ENCODE data around the gene MTMR12.

Gene MTMR12, protein sequence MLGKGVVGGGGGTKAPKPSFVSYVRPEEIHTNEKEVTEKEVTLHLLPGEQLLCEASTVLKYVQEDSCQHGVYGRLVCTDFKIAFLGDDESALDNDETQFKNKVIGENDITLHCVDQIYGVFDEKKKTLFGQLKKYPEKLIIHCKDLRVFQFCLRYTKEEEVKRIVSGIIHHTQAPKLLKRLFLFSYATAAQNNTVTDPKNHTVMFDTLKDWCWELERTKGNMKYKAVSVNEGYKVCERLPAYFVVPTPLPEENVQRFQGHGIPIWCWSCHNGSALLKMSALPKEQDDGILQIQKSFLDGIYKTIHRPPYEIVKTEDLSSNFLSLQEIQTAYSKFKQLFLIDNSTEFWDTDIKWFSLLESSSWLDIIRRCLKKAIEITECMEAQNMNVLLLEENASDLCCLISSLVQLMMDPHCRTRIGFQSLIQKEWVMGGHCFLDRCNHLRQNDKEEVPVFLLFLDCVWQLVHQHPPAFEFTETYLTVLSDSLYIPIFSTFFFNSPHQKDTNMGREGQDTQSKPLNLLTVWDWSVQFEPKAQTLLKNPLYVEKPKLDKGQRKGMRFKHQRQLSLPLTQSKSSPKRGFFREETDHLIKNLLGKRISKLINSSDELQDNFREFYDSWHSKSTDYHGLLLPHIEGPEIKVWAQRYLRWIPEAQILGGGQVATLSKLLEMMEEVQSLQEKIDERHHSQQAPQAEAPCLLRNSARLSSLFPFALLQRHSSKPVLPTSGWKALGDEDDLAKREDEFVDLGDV
- long read RNA-seq, donor 1, full-length matches to known transcripts, result 1 of 7 reads
- long read RNA-seq, donor 1, partial matches to known transcripts, result 6 of 7 reads
- long read RNA-seq, donor 1, other reads (novel, unspliced or antisense), result 0 of 7 reads
- long read RNA-seq, donor 2, result 0 reads
- long read RNA-seq, donor 3, full-length matches to known transcripts, result 1 of 1 reads
- long read RNA-seq, donor 3, partial matches to known transcripts, result 0 of 1 reads
- long read RNA-seq, donor 3, other reads (novel, unspliced or antisense), result 0 of 1 reads
- long read RNA-seq, donor 4, full-length matches to known transcripts, result 1 of 1 reads
- long read RNA-seq, donor 4, partial matches to known transcripts, result 0 of 1 reads
- long read RNA-seq, donor 4, other reads (novel, unspliced or antisense), result 0 of 1 reads
- long read RNA-seq, donor 5, full-length matches to known transcripts, result 1 of 1 reads
- long read RNA-seq, donor 5, partial matches to known transcripts, result 0 of 1 reads
- long read RNA-seq, donor 5, other reads (novel, unspliced or antisense), result 0 of 1 reads
- long read RNA-seq, donor 6, full-length matches to known transcripts, result 3 of 8 reads
- long read RNA-seq, donor 6, partial matches to known transcripts, result 5 of 8 reads
- long read RNA-seq, donor 6, other reads (novel, unspliced or antisense), result 0 of 8 reads
- long read RNA-seq, donor 7, full-length matches to known transcripts, result 1 of 6 reads
- long read RNA-seq, donor 7, partial matches to known transcripts, result 5 of 6 reads
- long read RNA-seq, donor 7, other reads (novel, unspliced or antisense), result 0 of 6 reads
- long read RNA-seq, donor 8, full-length matches to known transcripts, result 2 of 2 reads
- long read RNA-seq, donor 8, partial matches to known transcripts, result 0 of 2 reads
- long read RNA-seq, donor 8, other reads (novel, unspliced or antisense), result 0 of 2 reads

DNA sequence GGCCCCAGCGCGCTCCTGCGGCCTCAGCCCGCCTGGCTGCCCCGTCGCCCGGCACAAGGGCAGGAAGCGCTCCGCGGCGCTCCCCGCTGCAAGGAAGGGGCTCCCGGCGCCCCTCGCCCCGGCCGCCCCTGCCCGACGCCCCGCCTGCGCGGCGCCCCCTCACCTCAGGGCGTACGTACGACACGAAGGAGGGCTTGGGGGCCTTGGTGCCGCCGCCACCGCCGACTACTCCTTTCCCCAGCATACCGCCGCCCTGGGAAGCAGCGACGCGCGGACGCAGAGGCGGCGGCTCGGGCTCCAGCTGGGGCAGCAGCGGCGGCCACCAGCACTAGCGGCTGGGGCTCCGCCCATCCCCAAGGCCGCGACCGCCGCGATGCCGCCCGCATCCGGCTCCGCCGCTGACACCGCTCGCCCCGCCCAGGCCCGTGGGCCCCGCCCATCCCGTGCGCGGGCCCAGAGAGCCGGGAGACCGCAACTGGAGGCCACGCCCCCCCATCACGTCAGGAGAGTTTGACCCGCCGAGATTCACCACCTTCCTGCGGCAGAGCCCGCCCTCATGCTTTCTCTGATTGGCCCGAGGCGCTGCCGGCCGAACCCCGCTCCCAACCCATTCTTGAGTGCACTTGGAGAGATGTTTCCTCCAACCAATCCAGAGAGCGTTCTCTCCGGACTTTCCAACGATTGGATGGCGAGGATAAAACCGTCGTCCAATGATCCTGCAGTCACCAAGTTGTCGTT lies at the start of gene MTMR12:
Gene MTMR12, minus strand, starts transcription at position 345 of the 738 bp plus-strand sequence. Its CDS starts 101 bp downstream, at position 244.
- peak; percentile 96 for DNase-seq

DNA sequence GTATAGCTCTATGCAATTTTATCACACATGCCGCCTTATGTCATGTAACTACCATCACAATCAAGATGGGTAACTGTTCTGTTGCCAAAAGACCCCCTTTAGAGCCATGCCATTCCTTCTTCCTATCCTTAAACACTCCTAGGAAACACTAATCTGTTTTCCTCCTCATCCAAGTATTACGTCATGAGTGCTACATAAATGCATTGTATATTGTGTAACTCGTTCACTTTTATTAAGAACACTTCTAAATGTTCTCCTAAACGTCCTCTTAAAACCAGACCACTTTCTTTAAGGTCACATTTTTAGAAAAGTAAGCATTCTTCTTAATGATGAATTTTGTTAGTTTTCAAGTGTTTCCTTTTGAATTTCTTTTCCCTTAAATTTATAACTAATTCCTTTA lies 49.8 kb upstream of the MTMR12 start:
- no peak for DNase-seq

- DNase-seq, result no peak
Observed at GRCh38 chr5:32360906-32361305, 48.2 kb upstream of the MTMR12 start.

DNA sequence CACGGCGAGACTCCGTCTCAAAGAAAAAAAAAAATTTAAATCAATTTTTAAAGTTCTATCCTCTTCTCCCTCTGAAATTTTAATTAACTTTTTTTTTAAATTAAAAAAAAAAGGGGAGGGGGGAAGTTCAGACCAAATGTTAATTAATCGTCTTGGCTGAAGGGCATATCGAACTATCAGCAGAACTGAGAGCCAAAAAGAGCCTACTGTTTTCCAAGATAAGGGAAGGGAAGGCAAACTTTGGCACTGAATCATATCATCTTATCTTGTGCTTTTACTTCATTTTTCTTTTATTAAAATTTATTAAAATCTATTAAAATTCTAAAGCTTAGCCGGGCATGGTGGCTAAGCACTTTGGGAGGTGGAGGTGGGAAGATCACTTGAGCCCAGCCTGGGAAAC lies 45.9 kb upstream of the MTMR12 start:
- DNase-seq, result no peak

DNA sequence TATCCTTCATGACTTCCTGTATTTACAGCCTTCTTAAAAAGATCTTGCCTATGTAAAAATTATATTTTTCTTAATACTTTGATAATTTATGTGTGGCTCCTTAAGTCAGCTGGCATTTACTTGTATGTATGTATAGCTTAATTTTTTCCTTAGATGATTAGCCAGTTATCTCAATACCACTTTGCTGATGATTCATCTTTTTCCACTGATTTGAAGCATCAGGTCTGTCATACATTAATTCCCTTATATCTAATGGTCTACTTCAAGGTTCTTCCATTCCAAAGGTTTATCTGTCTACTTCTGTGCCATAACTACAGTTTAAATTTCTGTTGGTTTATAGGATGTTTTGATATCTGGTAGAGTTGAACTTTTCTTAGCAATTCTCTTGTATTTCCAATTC lies 44.9 kb upstream of the MTMR12 start:
- no peak for DNase-seq

DNA sequence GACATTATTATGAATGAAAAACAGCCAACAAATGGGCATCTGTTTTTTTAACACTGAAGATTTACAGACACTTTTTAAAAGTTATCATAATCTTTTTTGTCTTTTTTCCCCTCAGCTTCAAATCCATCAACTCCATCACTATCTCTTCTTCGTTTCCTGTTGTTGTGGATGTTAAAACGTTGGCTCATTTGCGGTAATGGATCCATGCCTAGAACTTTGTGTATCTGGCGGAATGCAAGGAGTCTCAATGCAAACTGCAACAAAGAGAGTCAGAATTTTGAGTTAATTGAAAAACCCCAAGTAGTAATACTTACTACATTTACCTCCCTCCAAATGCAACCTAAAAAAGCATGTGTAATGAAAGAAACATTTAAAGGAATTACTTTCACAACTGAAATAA lies 42.9 kb upstream of the MTMR12 start:
- no peak for DNase-seq

DNA sequence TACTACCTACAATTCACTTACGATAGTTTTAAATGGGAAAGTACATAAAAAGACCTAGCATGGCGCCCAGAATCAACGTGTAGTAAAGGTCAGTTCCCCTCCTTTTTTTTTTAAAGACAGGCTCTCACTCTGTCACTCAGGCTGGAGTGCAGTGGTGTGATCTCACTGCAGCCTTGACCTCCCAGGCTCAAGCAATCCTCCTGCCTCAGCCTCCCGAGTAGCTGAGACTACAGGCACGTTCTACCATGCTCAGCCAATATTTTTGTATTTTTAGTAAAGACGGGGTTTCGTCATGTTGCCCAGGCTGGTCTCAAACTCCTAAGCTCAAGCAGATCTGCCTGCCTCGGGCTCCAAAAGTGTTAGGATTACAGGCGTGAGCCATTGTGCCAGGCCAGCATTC lies 40.7 kb upstream of the MTMR12 start:
- DNase-seq, result no peak

- no peak for DNase-seq
Observed at GRCh38 chr5:32352685-32353084, 39.9 kb upstream of the MTMR12 start.

- DNase-seq, result no peak
Observed at GRCh38 chr5:32346869-32347268, 34.1 kb upstream of the MTMR12 start.

- no peak for DNase-seq
Observed at GRCh38 chr5:32343058-32343672, 30.4 kb upstream of the MTMR12 start.

- DNase-seq, result no peak
Observed at GRCh38 chr5:32342656-32343055, 29.9 kb upstream of the MTMR12 start.

- no peak for DNase-seq
Observed at GRCh38 chr5:32339878-32340277, 27.1 kb upstream of the MTMR12 start.

DNA sequence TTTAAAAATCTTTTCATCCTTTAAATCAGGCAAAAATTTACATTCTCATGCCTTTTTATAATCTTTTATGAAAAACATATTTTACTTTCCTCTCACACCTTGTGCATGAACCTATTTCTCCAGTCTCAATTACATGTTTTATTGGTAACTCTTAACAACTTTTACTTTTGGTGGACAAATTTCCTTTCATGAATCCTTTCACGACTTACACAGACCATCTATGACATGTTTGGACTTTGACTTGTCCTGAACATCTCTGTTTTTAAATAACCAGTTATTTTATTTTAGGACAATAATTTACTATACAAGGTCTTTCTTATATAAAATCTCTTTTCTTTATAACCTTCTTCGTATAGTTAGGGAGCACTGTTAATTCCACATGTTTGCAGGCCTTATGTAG lies 26.5 kb upstream of the MTMR12 start:
- DNase-seq, result no peak

DNA sequence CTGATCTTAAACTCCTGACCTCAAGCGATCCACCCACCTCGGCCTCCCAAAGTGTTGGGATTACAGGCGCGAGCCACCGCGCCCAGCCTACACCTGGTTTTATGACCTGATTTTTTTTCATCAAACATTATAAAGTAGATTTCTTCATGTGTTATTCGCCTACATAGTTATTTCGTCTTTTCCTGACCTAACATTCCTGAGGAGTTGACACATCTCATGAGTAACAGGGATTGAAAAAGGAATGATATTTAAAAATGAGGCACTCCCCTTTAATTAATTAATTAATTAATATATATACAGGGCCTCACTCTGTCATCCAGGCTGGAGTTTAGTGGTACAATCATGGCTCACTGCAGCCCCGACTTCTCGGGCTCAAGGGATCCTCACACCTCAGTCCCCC lies 20.2 kb upstream of the MTMR12 start:
- no peak for DNase-seq

- no peak for DNase-seq
Observed at GRCh38 chr5:32332361-32332760, 19.6 kb upstream of the MTMR12 start.

DNA sequence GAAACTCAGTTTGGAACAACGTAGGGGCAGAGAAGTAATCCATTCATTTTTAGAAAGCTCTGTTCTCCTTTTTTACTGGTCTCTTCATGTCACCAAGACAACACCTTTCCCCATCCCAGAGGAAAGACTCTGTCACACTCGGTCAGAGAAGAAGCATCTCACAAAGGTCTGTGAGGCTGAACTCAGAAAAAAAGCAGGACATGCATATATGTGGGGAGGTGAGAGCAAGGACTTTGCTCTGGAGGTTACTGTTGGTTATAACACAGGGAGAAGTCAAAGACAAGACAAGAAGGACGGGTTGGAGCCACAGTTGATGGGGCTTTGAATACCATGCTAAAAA lies 19.2 kb upstream of the MTMR12 start:
- no peak for DNase-seq

DNA sequence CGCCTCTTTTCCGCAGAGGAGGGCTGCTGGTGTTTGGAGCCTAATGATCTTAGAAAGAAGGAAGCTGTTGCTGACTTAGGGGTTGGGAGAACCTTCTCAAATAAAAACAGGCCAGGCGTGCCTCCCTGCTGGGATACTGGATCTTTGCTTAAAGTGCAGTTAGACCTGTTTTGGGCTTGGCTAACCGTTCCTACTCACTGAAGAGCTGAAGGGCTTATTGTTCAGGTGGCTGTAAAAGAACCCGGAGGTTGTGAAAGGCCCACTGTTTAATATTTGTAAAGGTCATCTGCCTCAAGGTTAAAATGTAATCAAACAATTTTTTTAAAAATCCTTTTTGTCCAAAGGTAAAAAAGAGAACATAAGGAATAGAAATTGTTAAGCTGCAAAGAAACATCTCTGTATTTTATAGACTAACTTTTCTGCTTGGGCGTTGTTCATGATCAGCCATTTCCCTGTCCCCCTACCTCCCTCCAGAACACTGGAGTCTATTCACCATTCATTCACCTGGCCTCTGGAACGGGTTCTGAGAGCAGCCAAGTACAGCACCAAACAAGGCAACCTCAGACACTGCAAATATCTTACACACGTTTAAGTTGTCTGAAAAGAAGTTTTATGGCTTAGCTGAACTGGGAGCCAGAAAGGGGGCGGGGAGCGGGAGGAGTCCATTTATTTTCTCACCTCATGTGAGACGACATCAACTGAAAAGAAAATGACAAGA lies 18.6 kb upstream of the MTMR12 start:
- peak; percentile 29 for DNase-seq

DNA sequence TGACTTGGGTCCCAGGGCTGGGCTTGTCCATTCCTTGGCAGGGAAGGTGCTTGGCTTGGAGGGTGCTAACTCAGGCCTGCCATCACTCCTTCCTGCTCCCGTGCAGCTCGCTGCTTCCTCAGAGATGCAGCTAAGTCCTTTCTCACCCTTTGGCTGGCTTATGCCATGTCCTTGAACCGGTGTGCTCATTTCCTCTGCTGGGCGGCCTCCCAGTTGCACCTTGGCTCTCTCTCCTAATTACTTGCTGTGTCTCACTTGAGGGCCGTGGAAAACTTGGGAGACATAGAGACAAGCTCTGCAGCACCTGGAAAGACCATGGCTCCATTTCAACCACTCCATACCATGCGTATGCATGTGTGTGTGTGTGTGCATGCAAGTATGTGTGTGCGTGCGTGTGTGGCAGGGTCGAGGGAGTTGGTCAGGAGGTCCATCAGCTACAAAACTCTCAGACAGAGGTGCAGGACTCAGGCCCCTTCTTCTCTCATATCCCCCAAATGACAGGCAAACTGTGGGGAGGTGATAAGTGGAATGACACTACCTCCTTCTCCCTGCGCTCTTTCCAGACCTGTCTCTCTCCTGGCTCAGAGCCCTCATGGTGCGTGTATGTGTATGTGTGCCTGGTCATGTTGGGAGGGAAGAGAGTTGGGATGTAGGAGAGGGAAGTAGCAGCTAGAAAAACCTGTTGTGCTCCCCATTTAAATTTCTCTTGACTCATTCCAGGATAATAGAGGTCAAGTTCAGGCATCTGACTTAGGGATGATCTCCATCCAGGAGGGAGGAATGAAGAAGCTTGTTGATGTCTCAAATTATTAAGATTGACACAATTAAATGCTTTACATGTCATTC lies 17.6 kb upstream of the MTMR12 start:
- DNase-seq, result no peak

- DNase-seq, result no peak
Observed at GRCh38 chr5:32329395-32329834, 16.7 kb upstream of the MTMR12 start.

All from right kidney (tissue), 9 donors.